Psoas muscle (tissue), 8 donors: ENCODE results near the gene CTU2. TPM values are rescaled to one million over a fixed set of nuclear protein-coding genes. Genes with fewer than 3 reads are reported as not detected.

Source experiments
- ATAC-seq, 4 donors: fragments of 200-7000 bp; cut with Tn5 transposase; one replicate each; pipeline ENCODE4 v1.9.1; 2020; ENCODE audit warnings: moderate library complexity in 3 of 4, mild to moderate bottlenecking in 2 of 4
- DNase-seq, 2 donors: peaks; one replicate each; pipeline ENCODE4 v3.0.0-alpha.2; 2020
- H3K27ac ChIP-seq: fragments of 200-600 bp; one replicate; pipeline ENCODE4 v1.8.0; 2022
- H3K27me3 ChIP-seq, 3 donors: fragments of 200-600 bp in 1 of 3; one replicate each; pipeline versions ENCODE4 v1.6.1 to v1.8.0; 2013 to 2022; ENCODE audit warnings: low read length in 2 of 3, mild to moderate bottlenecking in 2 of 3, moderate library complexity in 1 of 3; ENCODE audit not compliant: insufficient read depth in 3 of 3
- H3K36me3 ChIP-seq, 2 donors: fragments of 200-600 bp in 1 of 2; one replicate each; pipeline versions ENCODE4 v1.6.1 to v1.8.0; 2013 to 2022; ENCODE audit warnings: low read depth in 1 of 2, mild to moderate bottlenecking in 1 of 2, moderate library complexity in 1 of 2; ENCODE audit not compliant: insufficient read depth in 1 of 2
- H3K4me1 ChIP-seq: fragments of 200-600 bp; one replicate; pipeline ENCODE4 v1.8.0; 2022
- H3K4me3 ChIP-seq: fragments of 200-600 bp; one replicate; pipeline ENCODE4 v1.8.0; 2022; ENCODE audit warnings: mild to moderate bottlenecking
- H3K9me3 ChIP-seq: fragments of 200-600 bp; one replicate; pipeline ENCODE4 v1.8.0; 2022
- CTCF ChIP-seq: fragments of 200-600 bp; IDR thresholded peaks from one replicate; pipeline ENCODE4 v1.8.0; 2022; ENCODE audit warnings: antibody characterized with exemption
- WGBS, 3 donors: extraction: QIAGEN DNeasy Blood & Tissue Kit; methylation state at CpG; one replicate each; pipeline versions ENCODE4 v1.1.6 to v1.1.7; 2013; 5-methylcytosine and 5-hydroxymethylcytosine counted together
- intact Hi-C, 2 donors: fragments of 100-400 bp; cut with DNase I; formaldehyde crosslinking; loops; one replicate each; pipeline versions ENCODE4 v1.11.0 to v1.14.2; 2022
- polyA plus RNA-seq, 3 donors: library from polyadenylated mRNA; stranded (reverse); fragments of 200-250 nt; gene quantifications; one replicate each; pipeline ENCODE4 v1.2.3, GENCODE V29; 2013
- total RNA-seq, 4 donors: library from RNA; stranded (reverse); fragmentation: NEBNext Ultra II Directional in 2 of 4; extraction: Animal tissue kit (Norgen Biotek cat#: 25700) in 2 of 4; gene quantifications; one replicate each; pipeline versions ENCODE4 v1.2.1 to v1.2.4, GENCODE V29; 2021 to 2023
- donor health status: healthy with polysubstance abuse.
- donor health status: DM: no; HTN: no; CAD: no; lungs with moderate emphysema.
- donor health status: Bipolar disorder and iron deficiency.
- donor health status: healthy.
- donor health status: DM: yes; HTN: yes; CAD: no.
- donor health status: DM: no; HTN: no; CAD: no.
- donor health status: DM: no; HTN: no; CAD: no.
- donor health status: DM: yes; HTN: yes; CAD: no.

CTU2 gene
- total and polyA plus RNA-seq, 7 donors = 12.4 to 24.1 (median 20.2) TPM

GRCh38 chr16:88672776-88673175 is 33.5 kb upstream of the CTU2 start:
- WGBS, 3 donors = 29 to 53% (median 32%) methylated on average over 11 of the region's 11 CpGs
- intact Hi-C loops = no loop called here

GRCh38 chr16:88673716-88674379 is 32.5 kb upstream of the CTU2 start:
- intact Hi-C loops = no loop called here
- peak in 1 of 2 donors; percentile 86 for DNase-seq
- peak overlapping the region; percentile 82 for H3K27ac ChIP-seq

More at GRCh38 chr16:88672776-88673175, 33.5 kb upstream of the CTU2 start:
- TF ChIP-seq CTCF = peak; percentile 25
- no peaks in the 10 kb centered on the region for H3K9me3 ChIP-seq
- peak in 1 of 2 donors; percentile 73 for DNase-seq
- no peaks in the 10 kb centered on the region for H3K27me3 ChIP-seq
- ATAC-seq = peak; percentile 44 to 70 (median 60)
- no peak overlapping the region for H3K4me3 ChIP-seq
- peaks cover 0 to 7% of the 10 kb centered on the region in 2 donors for H3K36me3 ChIP-seq
- H3K4me1 ChIP-seq = peaks cover 50% of the 10 kb centered on the region
- peak overlapping the region; percentile 82 for H3K27ac ChIP-seq

GRCh38 chr16:88676502-88677242 is 29.6 kb upstream of the CTU2 start:
- 49 to 58% (median 56%) methylated on average over 19 to 22 of the region's 22 CpGs for WGBS, 3 donors
- no peak for DNase-seq
- no peak for ATAC-seq
- no peak for TF ChIP-seq CTCF
- Histone ChIP-seq H3K4me3 (no peak overlapping the region), H3K27ac (peak overlapping the region; percentile 82), H3K4me1 (peaks cover 56% of the 10 kb centered on the region), H3K36me3 (no peaks in the 10 kb centered on the region), H3K9me3 (no peaks in the 10 kb centered on the region), H3K27me3 (peaks cover 0 to 4% (median 0%) of the 10 kb centered on the region in 3 donors)
- intact Hi-C loops = no loop called here

More at GRCh38 chr16:88673716-88674379, 32.5 kb upstream of the CTU2 start:
- WGBS, 3 donors = 30 to 49% (median 37%) methylated on average over 19 of the region's 19 CpGs
- H3K4me1 ChIP-seq = peaks cover 56% of the 10 kb centered on the region
- peaks cover 0 to 4% (median 0%) of the 10 kb centered on the region in 3 donors for H3K27me3 ChIP-seq
- peak; percentile 78 to 86 (median 84) for ATAC-seq
- TF ChIP-seq CTCF = no peak
- no peaks in the 10 kb centered on the region for H3K9me3 ChIP-seq
- H3K36me3 ChIP-seq = peaks cover 0 to 1% of the 10 kb centered on the region in 2 donors
- peak overlapping the region; percentile 1 for H3K4me3 ChIP-seq

- Histone ChIP-seq H3K27ac (no peak overlapping the region), H3K36me3 (no peaks in the 10 kb centered on the region), H3K4me1 (peaks cover 52% of the 10 kb centered on the region), H3K9me3 (no peaks in the 10 kb centered on the region), H3K4me3 (no peak overlapping the region), H3K27me3 (peaks cover 0 to 4% (median 0%) of the 10 kb centered on the region in 3 donors)
- DNase-seq (no peak), ATAC-seq (no peak)
- TF ChIP-seq CTCF = no peak
- intact Hi-C loops = no loop called here
- 50 to 66% (median 54%) methylated on average over 12 to 13 of the region's 13 CpGs for WGBS, 3 donors
Measured at GRCh38 chr16:88677721-88678120, 28.6 kb upstream of the CTU2 start.
